HEK293 (cell line): ENCODE results near the gene STIP1.

Source experiments
- CTCF ChIA-PET: fragments of 350-600 bp; formaldehyde crosslinking; extraction: SDS; loops from one replicate; lab custom pipeline; 2021; ENCODE audit warnings: antibody characterized with exemption; lab: Yijun Ruan, JAX
- POLR2A ChIA-PET: fragments of 300-600 bp; formaldehyde crosslinking; extraction: SDS; loops from one replicate; lab custom pipeline; 2020; ENCODE audit warnings: antibody characterized with exemption, inconsistent platforms; lab: Yijun Ruan, JAX
- H3K27ac ChIP-seq: fragments of 200-500 bp; sonication (Bioruptor generic); 2 replicates; pipeline ENCODE4 v1.5.1; 2014; ENCODE audit warnings: low read depth, low read length, control low read depth, inconsistent platforms; ENCODE audit errors: extremely low read depth
- H3K36me3 ChIP-seq, 2 experiments: fragments of 200-500 bp in 1 of 2; sonication (Bioruptor generic) in 1 of 2; 1 replicate in 1 of 2; 2 replicates in 1 of 2; pipeline ENCODE4 v1.5.1; 2014 to 2017; ENCODE audit warnings: inconsistent platforms in 2 of 2, low read length in 2 of 2; ENCODE audit not compliant: control insufficient read depth in 2 of 2, insufficient read depth in 1 of 2
- H3K4me1 ChIP-seq: fragments of 200-500 bp; sonication (Bioruptor generic); 2 replicates; pipeline ENCODE4 v1.5.1; 2014; ENCODE audit warnings: mild to moderate bottlenecking, low read length, inconsistent platforms; ENCODE audit not compliant: control insufficient read depth, insufficient read depth
- H3K4me3 ChIP-seq: 2 replicates; pipeline ENCODE4 v1.5.1; 2011; ENCODE audit warnings: low read depth, mild to moderate bottlenecking, control low read depth, low read length, moderate library complexity
- H3K9me3 ChIP-seq: fragments of 200-500 bp; sonication (Bioruptor generic); 2 replicates; pipeline ENCODE4 v1.5.1; 2014; ENCODE audit warnings: low read depth, low read length, inconsistent platforms; ENCODE audit not compliant: control insufficient read depth, insufficient read depth
- HOXA7 ChIP-seq: sonication (generic); formaldehyde crosslinking; IDR thresholded peaks from 2 replicates; pipeline ENCODE4 v1.8.1; 2022; ENCODE audit warnings: missing genetic modification reagents, borderline replicate concordance
- IKZF3 ChIP-seq: fragments of 450-650 bp; IDR thresholded peaks from 2 replicates; pipeline ENCODE4 v1.5.0; 2018; ENCODE audit warnings: missing biosample characterization, mild to moderate bottlenecking, missing genetic modification characterization, moderate library complexity
- PBX3 ChIP-seq: sonication (generic); formaldehyde crosslinking; IDR thresholded peaks from 2 replicates; pipeline ENCODE4 v1.8.1; 2022; ENCODE audit warnings: mild to moderate bottlenecking, moderate library complexity, missing genetic modification reagents
- PRDM1 ChIP-seq: fragments of 450-650 bp; formaldehyde crosslinking; IDR thresholded peaks from 2 replicates; pipeline ENCODE4; 2016; ENCODE audit warnings: missing biosample characterization, missing genetic modification characterization
- PRDM4 ChIP-seq: fragments of 450-650 bp; formaldehyde crosslinking; IDR thresholded peaks from 2 replicates; pipeline ENCODE4 v1.5.1; 2017; ENCODE audit warnings: missing biosample characterization, missing genetic modification characterization
- REPIN1 ChIP-seq: fragments of 450-650 bp; formaldehyde crosslinking; IDR thresholded peaks from 2 replicates; pipeline ENCODE4 v1.5.1; 2017; ENCODE audit warnings: missing biosample characterization, missing genetic modification characterization, low read depth
- SCRT2 ChIP-seq: fragments of 450-650 bp; formaldehyde crosslinking; IDR thresholded peaks from 2 replicates; pipeline ENCODE4 v1.5.1; 2016; ENCODE audit warnings: missing biosample characterization, missing genetic modification characterization
- SETDB1 ChIP-seq: IDR thresholded peaks from one replicate; pipeline ENCODE4 v1.6.1; 2017; ENCODE audit warnings: mild to moderate bottlenecking, low read length, moderate library complexity, mixed read lengths; ENCODE audit not compliant: insufficient read length
- ZNF146 ChIP-seq: fragments of 450-650 bp; formaldehyde crosslinking; IDR thresholded peaks from 2 replicates; pipeline ENCODE4 v1.5.1; 2016; ENCODE audit warnings: missing biosample characterization, missing genetic modification characterization
- ZNF157 ChIP-seq: fragments of 450-650 bp; formaldehyde crosslinking; IDR thresholded peaks from 2 replicates; pipeline ENCODE4 v1.5.1; 2016; ENCODE audit warnings: missing biosample characterization, missing genetic modification characterization
- ZNF266 ChIP-seq: fragments of 450-650 bp; formaldehyde crosslinking; IDR thresholded peaks from 2 replicates; pipeline ENCODE4 v1.5.1; 2016; ENCODE audit warnings: missing biosample characterization, missing genetic modification characterization, low read depth
- ZNF362 ChIP-seq: fragments of 450-650 bp; formaldehyde crosslinking; IDR thresholded peaks from 2 replicates; pipeline ENCODE4 v1.5.1; 2016; ENCODE audit warnings: missing biosample characterization, missing genetic modification characterization
- ZNF585B ChIP-seq: fragments of 450-650 bp; formaldehyde crosslinking; IDR thresholded peaks from 2 replicates; pipeline ENCODE4 v1.5.1; 2016; ENCODE audit warnings: missing biosample characterization, missing genetic modification characterization
- ZNF621 ChIP-seq: fragments of 450-650 bp; formaldehyde crosslinking; IDR thresholded peaks from 2 replicates; pipeline ENCODE4 v1.5.1; 2017; ENCODE audit warnings: missing biosample characterization, missing genetic modification characterization
- ZNF626 ChIP-seq: fragments of 450-650 bp; sonication (Bioruptor Pico); formaldehyde crosslinking; IDR thresholded peaks from 2 replicates; pipeline ENCODE4 v1.5.1; 2018; ENCODE audit warnings: missing biosample characterization, missing genetic modification characterization, inconsistent platforms
- ZNF629 ChIP-seq: fragments of 450-650 bp; formaldehyde crosslinking; IDR thresholded peaks from 2 replicates; pipeline ENCODE4 v1.5.1; 2017; ENCODE audit warnings: missing biosample characterization, missing genetic modification characterization
- ZNF704 ChIP-seq: fragments of 450-650 bp; formaldehyde crosslinking; IDR thresholded peaks from 2 replicates; pipeline ENCODE4 v1.5.1; 2016; ENCODE audit warnings: missing biosample characterization, missing genetic modification characterization
- ZNF747 ChIP-seq: fragments of 450-650 bp; formaldehyde crosslinking; IDR thresholded peaks from 2 replicates; pipeline ENCODE4 v1.5.1; 2016; ENCODE audit warnings: missing biosample characterization, missing genetic modification characterization
- ZNF791 ChIP-seq: fragments of 450-650 bp; formaldehyde crosslinking; IDR thresholded peaks from 2 replicates; pipeline ENCODE4 v1.5.1; 2016; ENCODE audit warnings: missing biosample characterization, missing genetic modification characterization
- ZNF830 ChIP-seq: fragments of 450-650 bp; IDR thresholded peaks from 2 replicates; pipeline ENCODE4 v1.5.0; 2018; ENCODE audit warnings: missing biosample characterization, missing genetic modification characterization, low read depth, mild to moderate bottlenecking, moderate library complexity
- TF ChIP-seq, protein P1 (sequence below): fragments of 450-650 bp; formaldehyde crosslinking; IDR thresholded peaks from 2 replicates; pipeline ENCODE4 v1.5.1; 2017; ENCODE audit warnings: missing biosample characterization, missing genetic modification characterization
- TF ChIP-seq, protein P2 (sequence below): fragments of 450-650 bp; formaldehyde crosslinking; IDR thresholded peaks from 2 replicates; pipeline ENCODE4 v1.5.1; 2016; ENCODE audit warnings: missing biosample characterization, missing genetic modification characterization

STIP1 gene

GRCh38 chr11:64248578-64248977 is 62.6 kb downstream of the STIP1 start (continued):
- TF ChIP-seq PBX3 (CRISPR knock-in tag) (no peak), PRDM4 (tag by site-specific recombination) (no peak)

DNA sequence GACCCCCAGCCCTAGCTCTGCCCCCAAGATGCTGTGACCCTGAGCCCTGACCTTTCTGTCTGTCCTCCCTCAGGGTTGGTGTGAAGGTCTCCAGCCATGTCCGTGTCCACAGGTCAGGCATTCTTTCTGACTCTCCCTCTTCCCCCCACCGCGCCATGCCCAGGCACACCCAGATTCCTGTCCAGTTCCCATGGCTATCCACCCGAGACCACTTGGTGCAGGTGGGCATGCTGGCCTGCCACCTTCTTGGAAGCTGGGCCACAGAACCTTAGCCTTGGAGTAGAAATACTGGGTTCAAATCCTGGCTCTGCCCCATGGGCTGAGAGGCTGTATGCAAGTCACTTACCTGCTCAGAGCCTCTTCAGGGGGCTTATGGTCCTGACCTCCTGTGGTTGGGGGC is 63.1 kb downstream of the STIP1 start:
- no peak overlapping the region for H3K4me3 ChIP-seq
- ChIA-PET CTCF (interaction anchor here (1.0 kb wide), 1 partner anchor 9 kb away, joined by 3 read pairs; no protein-coding TSS in a partner anchor), POLR2A (interaction anchor here (0.9 to 4.2 kb wide), 4 partner anchors 8 to 23 kb away, joined by 3 to 52 read pairs (median 6); partner anchors contain the start of genes FKBP2, NUDT22 and TRPT1)
- H3K27ac ChIP-seq: no peak overlapping the region
- peaks cover 10% of the 10 kb centered on the region for H3K4me1 ChIP-seq
- H3K36me3 ChIP-seq: peaks cover 0 to 9% of the 10 kb centered on the region in 2 experiments; a peak in 1 of 3 replicates
- TF ChIP-seq ZNF362 (tag by site-specific recombination) (no peak), ZNF704 (tag by site-specific recombination) (no peak), ZNF146 (no peak), REPIN1 (tag by site-specific recombination) (no peak), ZNF629 (no peak), ZNF621 (tag by site-specific recombination) (no peak), ZNF830 (tag by site-specific recombination) (no peak), ZNF747 (tag by site-specific recombination) (no peak), PRDM1 (no peak), SCRT2 (tag by site-specific recombination) (no peak), ZNF157 (no peak), ZNF585B (tag by site-specific recombination) (no peak), ZNF626 (tag by site-specific recombination) (no peak), SETDB1 (no peak), IKZF3 (tag by site-specific recombination) (no peak), ZNF266 (tag by site-specific recombination) (no peak), HOXA7 (no peak), ZNF791 (tag by site-specific recombination) (no peak)
- TF ChIP-seq, protein P1, sequence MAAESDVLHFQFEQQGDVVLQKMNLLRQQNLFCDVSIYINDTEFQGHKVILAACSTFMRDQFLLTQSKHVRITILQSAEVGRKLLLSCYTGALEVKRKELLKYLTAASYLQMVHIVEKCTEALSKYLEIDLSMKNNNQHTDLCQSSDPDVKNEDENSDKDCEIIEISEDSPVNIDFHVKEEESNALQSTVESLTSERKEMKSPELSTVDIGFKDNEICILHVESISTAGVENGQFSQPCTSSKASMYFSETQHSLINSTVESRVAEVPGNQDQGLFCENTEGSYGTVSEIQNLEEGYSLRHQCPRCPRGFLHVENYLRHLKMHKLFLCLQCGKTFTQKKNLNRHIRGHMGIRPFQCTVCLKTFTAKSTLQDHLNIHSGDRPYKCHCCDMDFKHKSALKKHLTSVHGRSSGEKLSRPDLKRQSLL (tag by site-specific recombination): no peak
- TF ChIP-seq, protein P2, sequence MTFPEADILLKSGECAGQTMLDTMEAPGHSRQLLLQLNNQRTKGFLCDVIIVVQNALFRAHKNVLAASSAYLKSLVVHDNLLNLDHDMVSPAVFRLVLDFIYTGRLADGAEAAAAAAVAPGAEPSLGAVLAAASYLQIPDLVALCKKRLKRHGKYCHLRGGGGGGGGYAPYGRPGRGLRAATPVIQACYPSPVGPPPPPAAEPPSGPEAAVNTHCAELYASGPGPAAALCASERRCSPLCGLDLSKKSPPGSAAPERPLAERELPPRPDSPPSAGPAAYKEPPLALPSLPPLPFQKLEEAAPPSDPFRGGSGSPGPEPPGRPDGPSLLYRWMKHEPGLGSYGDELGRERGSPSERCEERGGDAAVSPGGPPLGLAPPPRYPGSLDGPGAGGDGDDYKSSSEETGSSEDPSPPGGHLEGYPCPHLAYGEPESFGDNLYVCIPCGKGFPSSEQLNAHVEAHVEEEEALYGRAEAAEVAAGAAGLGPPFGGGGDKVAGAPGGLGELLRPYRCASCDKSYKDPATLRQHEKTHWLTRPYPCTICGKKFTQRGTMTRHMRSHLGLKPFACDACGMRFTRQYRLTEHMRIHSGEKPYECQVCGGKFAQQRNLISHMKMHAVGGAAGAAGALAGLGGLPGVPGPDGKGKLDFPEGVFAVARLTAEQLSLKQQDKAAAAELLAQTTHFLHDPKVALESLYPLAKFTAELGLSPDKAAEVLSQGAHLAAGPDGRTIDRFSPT (tag by site-specific recombination): no peak
- TF ChIP-seq, all 188 proteins: peak for 0
- H3K9me3 ChIP-seq: no peaks in the 10 kb centered on the region
